ENCODE data around the gene ABCD1.
A peak's percentile ranks its signal among the peaks of the same experiment; 100 is the strongest.
"Not testable (repeated sequence)": the region's sequence is repeated elsewhere in the genome, so short reads cannot be mapped to it uniquely, and the experiment has no call there.

Gene ABCD1

GRCh38 chrX:153732401-153732800 is 7.7 kb downstream of the ABCD1 start:
- no peak for DNase-seq

- DNase-seq: no peak
Measured at GRCh38 chrX:153733651-153734240, 9.1 kb downstream of the ABCD1 start.

DNA sequence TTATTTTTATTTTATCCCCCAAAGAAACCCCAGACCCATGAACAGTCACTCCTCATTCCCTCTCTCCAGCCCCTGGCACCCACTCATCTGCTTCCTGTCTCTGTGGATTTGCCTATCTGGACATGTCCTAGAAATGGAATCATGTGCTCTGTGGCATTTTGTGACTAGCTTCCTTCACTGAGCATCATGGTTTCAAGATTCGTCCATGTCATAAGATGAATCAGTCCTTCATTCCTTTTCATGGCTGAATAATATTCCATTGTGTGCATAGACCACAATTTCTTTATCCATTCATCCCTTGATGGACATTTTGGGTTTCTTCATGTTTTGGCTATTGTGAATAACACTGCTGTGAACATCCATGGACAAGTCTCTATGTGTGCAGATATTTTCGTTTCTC is 10.2 kb downstream of the ABCD1 start:
- DNase-seq: no peak

DNA sequence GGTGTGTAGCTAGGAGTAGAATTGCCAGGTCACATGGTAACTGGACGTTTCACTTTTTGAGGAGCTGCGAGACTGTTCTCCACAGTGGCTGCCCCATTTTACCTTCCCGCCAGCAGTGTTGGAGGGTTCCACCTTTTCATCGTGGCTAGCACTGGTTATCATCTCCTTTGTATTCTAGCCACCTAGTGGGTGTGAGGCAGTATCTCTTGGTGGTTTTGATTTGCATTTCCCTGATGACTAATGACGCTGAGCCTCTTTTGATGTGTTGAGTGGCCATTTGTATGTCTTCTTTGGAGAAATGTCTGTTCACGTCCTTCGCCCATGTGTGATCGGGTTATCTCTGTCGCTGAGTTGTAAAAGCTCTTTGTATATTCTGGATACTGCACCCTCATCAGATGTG is 10.6 kb downstream of the ABCD1 start:
- DNase-seq: no peak

DNA sequence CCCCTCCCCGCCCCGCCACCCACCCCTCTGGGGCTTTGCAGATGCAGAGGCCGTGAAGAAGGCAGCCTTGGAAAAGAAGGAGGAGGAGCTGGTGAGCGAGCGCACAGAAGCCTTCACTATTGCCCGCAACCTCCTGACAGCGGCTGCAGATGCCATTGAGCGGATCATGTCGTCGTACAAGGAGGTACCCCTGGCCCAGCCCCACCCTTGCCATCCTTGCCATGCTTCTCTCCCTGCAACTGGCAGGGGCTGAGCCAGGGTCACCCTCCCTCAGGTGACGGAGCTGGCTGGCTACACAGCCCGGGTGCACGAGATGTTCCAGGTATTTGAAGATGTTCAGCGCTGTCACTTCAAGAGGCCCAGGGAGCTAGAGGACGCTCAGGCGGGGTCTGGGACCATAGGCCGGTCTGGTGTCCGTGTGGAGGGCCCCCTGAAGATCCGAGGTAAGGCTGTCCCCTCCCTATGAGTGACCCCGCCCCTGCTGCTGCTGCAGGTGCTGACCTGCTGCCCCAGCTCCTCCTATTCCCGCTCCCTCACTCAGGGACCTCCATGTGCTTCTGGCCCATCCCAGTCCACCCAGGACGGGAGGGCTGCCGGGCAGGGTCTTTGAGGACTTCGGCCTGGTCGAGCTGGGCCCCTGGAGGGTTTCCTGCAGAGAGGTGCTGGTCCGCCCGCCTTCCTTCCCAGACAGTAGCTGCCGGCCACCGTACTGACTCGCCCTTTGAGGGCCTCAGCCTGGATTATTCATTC is 11.6 kb downstream of the ABCD1 start:
- DNase-seq: no peak

DNA sequence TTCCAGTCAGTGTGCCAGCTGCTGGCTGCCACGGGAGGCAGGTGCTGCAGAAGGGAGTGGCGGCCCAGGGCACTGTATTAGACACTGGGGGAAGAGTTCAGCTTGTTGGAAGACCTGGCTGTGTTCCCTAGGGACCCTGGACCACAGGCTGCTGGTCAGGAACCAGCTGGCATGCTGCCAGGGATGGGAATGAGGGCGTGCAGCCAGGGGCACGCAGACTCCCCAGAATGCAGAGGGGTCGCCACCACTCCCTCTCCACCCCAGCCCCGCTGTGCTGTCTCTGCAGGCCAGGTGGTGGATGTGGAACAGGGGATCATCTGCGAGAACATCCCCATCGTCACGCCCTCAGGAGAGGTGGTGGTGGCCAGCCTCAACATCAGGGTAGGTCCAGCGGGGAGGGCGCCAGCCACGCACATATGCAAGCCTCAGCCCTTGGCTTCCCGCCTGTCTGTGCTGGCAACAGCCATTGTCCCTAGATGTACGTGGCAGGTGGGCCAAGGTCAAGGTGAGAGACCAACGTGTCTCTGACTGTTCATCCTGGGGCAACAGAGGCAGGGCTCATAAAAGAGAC is 12.3 kb downstream of the ABCD1 start:
- DNase-seq: no peak

DNA sequence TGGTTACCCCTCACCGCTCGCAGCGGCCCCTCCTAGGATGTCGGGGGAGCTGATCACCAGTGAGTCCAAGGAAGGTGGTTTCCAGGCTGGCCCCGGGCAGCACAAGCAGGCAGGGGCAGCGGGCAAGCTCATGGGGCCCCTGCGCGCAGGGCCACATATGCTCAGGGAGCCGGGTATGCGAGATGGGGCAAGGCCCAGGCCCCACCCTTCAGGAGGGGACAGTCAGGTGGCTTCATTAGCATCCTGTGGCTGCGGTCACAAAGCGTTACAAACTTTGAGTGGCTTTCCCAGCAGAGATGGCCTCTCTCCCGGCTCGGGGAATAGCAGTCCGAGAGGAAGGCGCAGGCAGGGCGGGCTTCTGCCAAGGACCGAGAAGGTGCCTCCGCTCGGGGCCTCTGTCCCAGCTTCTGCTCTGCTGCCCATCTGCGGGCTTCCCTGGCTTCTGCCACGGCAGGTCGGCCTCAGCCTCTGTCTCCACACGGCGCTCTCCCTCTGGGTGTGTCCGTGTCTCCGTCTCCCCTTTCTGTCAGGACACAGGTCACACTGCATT is 13.5 kb downstream of the ABCD1 start:
- no peak for DNase-seq

- DNase-seq: no peak
Measured at GRCh38 chrX:153739754-153740486, 15.3 kb downstream of the ABCD1 start.

GRCh38 chrX:153740631-153741222 is 16.1 kb downstream of the ABCD1 start:
- DNase-seq: no peak

DNA sequence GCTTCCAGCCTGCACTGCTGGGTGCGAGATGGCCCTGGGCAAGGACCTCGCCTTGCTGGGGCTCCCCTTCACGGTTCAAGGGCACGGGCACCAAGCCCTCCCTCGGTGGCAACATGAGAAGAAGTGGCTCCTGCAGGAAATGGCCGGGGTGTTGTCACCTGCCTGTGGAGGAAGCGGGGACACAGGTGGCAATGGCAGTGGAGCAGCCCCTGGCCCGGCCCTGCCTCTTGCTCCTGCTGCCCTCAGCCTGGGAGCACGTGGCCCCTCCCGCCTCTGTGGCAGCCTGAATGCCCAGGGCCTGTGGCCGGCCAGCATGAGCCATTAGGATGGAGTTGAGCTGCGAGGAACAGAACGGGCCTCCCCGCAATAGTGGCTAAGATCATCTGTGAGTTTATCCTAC is 16.8 kb downstream of the ABCD1 start:
- no peak for DNase-seq

GRCh38 chrX:153742111-153742510 is 17.5 kb downstream of the ABCD1 start:
- DNase-seq: not testable (repeated sequence)

DNA sequence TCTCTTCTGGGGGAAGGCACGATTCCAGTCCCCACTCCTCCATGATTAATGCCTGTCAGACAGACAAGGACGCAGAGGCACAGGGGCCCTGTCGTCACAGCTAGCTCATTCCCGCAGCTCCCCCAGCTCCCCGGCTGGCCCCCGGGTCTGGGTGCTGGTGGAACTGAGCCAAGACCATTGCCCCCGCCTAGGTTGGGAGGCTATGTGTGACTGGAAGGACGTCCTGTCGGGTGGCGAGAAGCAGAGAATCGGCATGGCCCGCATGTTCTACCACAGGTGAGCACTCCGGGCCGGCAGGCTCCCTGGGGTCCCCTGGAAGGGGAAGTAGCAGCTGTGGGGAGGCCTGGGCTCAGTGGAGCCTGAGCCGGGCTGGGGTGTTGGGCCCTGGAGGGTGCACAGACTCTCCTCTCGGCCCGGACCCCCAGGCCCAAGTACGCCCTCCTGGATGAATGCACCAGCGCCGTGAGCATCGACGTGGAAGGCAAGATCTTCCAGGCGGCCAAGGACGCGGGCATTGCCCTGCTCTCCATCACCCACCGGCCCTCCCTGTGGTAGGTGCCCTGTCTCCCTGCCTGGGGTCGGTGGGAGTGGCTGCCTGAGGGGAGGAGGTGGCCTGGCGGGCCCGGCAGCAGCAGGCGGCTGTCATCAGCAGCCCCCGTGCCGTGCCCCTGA is 18.3 kb downstream of the ABCD1 start:
- DNase-seq: not testable (repeated sequence)

- DNase-seq: not testable (repeated sequence)
Measured at GRCh38 chrX:153743468-153744209, 19.0 kb downstream of the ABCD1 start.

DNA sequence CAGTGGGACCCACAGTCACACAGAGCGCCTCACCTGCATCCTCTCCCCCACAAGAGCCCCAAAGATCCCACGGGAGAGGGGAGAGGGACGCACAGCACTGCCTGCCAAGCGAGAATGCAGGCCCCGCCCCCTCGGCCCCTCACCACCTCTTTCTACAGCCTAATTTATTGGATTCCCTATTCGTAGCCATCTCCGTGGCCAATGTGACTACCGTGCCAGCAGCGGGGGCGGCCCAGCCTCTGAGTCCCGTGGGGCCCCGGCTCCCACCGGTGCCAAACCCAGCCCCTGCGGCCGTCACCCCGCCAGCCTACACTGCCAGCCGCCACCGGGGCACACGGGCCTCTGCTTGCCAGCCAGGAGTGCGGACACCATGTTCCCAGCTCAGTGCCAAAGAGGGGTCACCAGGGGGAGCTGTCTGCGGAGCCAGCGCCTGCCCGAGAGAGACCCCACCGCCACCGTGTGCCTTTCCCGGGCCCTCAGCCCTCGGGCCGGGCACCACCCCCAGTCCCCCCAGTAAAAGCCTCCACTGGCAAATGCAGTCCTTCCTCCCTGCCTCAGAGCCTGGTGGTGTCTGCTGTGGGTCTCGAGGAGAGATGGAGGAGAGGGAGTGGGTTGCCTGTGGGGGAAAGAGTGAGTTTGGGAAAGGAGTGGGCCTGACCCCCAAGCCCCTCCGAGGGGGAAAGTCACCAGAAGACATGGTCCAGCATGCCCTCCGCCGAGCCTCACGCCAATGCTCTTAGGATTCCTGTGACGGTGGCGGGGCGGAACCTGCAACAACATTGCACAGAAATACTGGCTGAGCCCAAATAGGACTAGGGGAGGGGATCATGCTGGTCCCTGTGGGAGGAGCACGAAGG is 19.8 kb downstream of the ABCD1 start:
- peak in 9 of 56 donors; percentile 8 to 30 (median 23) for DNase-seq

GRCh38 chrX:153745067-153745433 is 20.4 kb downstream of the ABCD1 start:
- not testable (repeated sequence) for DNase-seq

DNA sequence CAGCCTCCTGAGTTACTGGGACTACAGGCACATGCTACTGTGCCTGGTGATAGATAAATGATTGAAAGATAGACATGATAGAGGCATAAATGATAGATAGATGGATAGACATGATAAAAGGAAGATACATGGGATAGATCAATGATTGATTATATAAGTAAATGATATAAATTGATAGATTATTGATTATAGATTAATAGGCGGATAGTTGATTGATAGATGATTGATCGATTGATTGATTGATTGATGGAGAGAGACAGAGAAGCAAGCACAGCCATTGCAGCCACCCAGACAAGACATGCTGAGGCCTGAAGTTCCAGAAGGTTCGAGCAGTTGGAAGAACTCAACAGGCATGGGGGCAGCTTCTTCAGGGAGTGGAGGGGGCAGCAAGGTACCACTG is 21.7 kb downstream of the ABCD1 start:
- no peak for DNase-seq

- DNase-seq: not testable (repeated sequence)
Measured at GRCh38 chrX:153746991-153747390, 22.3 kb downstream of the ABCD1 start.

DNA sequence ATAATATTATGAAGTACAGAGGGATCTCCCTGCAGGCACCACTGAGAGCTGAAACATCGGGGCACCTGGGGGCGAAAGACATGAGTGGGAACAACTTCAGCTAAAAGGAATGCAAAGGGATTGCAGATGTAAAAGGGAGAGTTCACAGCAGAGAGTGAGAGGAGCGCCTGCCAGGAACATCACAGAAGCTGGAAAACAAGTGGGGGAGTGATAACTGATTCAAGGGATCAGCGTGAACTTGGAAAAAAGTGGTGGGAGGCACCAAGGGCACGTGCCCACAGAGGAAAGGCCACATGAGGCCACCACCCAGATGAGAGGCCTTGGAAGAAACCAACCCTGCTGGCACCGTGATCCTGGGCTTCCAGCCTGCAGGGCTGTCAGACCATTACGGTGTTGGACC is 24.4 kb downstream of the ABCD1 start:
- peak in 7 of 56 donors; percentile 6 to 60 (median 24) for DNase-seq

DNA sequence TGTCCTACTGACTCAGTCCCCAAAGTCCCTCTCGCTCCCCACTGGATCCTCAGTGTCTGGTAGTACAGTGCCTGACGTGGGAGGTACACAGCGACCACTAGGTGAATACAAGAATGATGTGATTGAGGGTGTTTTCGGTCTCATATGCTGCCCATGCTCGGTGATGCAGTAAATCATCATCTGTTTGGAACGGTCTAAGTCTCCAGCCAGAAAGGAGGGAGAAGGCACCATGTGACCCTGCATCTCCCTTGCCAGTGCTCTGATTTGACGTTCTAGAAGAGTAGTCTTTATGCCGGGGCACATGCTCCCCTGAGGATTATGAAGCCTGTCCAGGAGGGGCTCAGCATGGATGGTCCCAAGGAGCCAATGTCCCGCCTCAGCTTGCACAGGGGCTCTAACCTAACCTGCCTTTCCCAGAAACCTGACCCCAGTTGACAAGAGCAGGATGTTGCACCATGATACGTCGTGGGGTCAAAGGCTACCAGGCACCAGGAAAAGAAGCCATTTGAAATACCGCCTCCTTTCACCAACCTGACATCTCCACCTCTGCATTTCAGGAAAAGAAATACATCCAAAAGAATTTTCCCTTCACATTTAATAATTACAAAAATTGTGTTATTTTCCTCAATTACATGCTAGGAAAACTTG is 25.6 kb downstream of the ABCD1 start:
- DNase-seq: no peak

All from nucleus accumbens (tissue), 56 donors.